PC-3 (cell line): Measurements from ENCODE around the gene SLC23A2. TPM values are rescaled to one million over a fixed set of nuclear protein-coding genes. Genes with fewer than 3 reads are reported as not detected.

Experiments
- ATAC-seq: fragments of 200-7000 bp; cut with Tn5 transposase; 2 replicates; pipeline ENCODE4 v1.9.1; 2020; ENCODE audit warnings: mild to moderate bottlenecking, moderate library complexity
- BruUV-seq: library from RNA; stranded (reverse); fragments of 400-500 nt; replicated peaks from 2 replicates; lab custom pipeline; 2021; lab: Mats Ljungman, UMichigan
- CTCF ChIA-PET: fragments of 300-600 bp; sonication (Branson Sonifier 250); formaldehyde crosslinking; loops from one replicate; lab custom pipeline; 2022; ENCODE audit warnings: antibody characterized with exemption; lab: Charles Lee
- POLR2A ChIA-PET: fragments of 300-600 bp; sonication (Branson Sonifier 250); formaldehyde crosslinking; loops from one replicate; lab custom pipeline; 2022; ENCODE audit warnings: antibody characterized with exemption; ENCODE audit not compliant: unreplicated experiment; lab: Charles Lee
- DNase-seq: peaks from one replicate; pipeline ENCODE4 v3.0.0-alpha.2; 2015
- H2AFZ ChIP-seq: fragments of 300-600 bp; sonication (generic); 2 replicates; pipeline ENCODE4 v1.6.0; 2016; ENCODE audit warnings: antibody characterized with exemption, low read length
- H3F3A ChIP-seq: fragments of 300-600 bp; sonication (generic); one replicate; pipeline ENCODE4 v1.6.0; 2017; ENCODE audit warnings: antibody characterized with exemption, low read length, control low read depth, mild to moderate bottlenecking; ENCODE audit not compliant: unreplicated experiment
- H3K27ac ChIP-seq: fragments of 300-600 bp; sonication (generic); 2 replicates; pipeline ENCODE4 v1.5.1; 2016; ENCODE audit warnings: mild to moderate bottlenecking, low read length
- H3K27me3 ChIP-seq: fragments of 300-600 bp; sonication (generic); 2 replicates; pipeline ENCODE4 v1.6.1; 2016; ENCODE audit warnings: low read length, mixed read lengths
- H3K36me3 ChIP-seq: fragments of 300-600 bp; sonication (generic); 2 replicates; pipeline ENCODE4 v1.6.1; 2016; ENCODE audit warnings: low read depth, mixed run types, low read length, mixed read lengths
- H3K4me1 ChIP-seq: fragments of 300-600 bp; sonication (generic); 2 replicates; pipeline ENCODE4 v1.5.1; 2016; ENCODE audit warnings: low read length; ENCODE audit not compliant: insufficient read depth
- H3K4me2 ChIP-seq: fragments of 300-600 bp; sonication (generic); 2 replicates; pipeline ENCODE4 v1.6.0; 2016; ENCODE audit warnings: low read length
- H3K4me3 ChIP-seq: fragments of 300-600 bp; sonication (generic); 2 replicates; pipeline ENCODE4 v1.5.1; 2016; ENCODE audit warnings: mild to moderate bottlenecking, low read length, mixed read lengths
- H3K79me2 ChIP-seq: fragments of 300-600 bp; sonication (generic); 2 replicates; pipeline ENCODE4 v1.6.1; 2017; ENCODE audit warnings: low read length, mixed read lengths
- H3K9ac ChIP-seq: fragments of 300-600 bp; sonication (generic); 2 replicates; pipeline ENCODE4 v1.6.0; 2016; ENCODE audit warnings: mild to moderate bottlenecking, low read length
- H3K9me2 ChIP-seq: fragments of 300-600 bp; sonication (generic); replicated peaks from 2 replicates; pipeline ENCODE4 v1.6.1; 2016; ENCODE audit warnings: mixed run types, low read length, mixed read lengths
- H3K9me3 ChIP-seq: fragments of 300-600 bp; sonication (generic); 2 replicates; pipeline ENCODE4 v1.6.1; 2016; ENCODE audit warnings: low read length, mixed read lengths
- H4K20me1 ChIP-seq: fragments of 300-600 bp; sonication (generic); 2 replicates; pipeline ENCODE4 v1.6.1; 2016; ENCODE audit warnings: low read length, mixed read lengths
- CTCF ChIP-seq: fragments of 300-600 bp; sonication (generic); conservative IDR thresholded peaks from 2 replicates; pipeline ENCODE4 v1.5.1; 2017; ENCODE audit warnings: antibody characterized with exemption, low read depth, mild to moderate bottlenecking, low read length
- EZH2 ChIP-seq: fragments of 300-600 bp; sonication (generic); IDR thresholded peaks from one replicate; pipeline ENCODE4 v1.6.1; 2017; ENCODE audit warnings: antibody characterized with exemption, mild to moderate bottlenecking, low read length; ENCODE audit not compliant: unreplicated experiment
- EZH2phosphoT487 ChIP-seq: fragments of 300-600 bp; sonication (generic); IDR thresholded peaks from 2 replicates; pipeline ENCODE4 v1.6.1; 2018; ENCODE audit warnings: mild to moderate bottlenecking, antibody characterized with exemption, low read length, borderline replicate concordance
- intact Hi-C: fragments of 100-400 bp; cut with micrococcal nuclease; formaldehyde crosslinking; loops from 2 replicates; pipeline ENCODE4 v1.9.0; 2023
- total RNA-seq: library from RNA; depleted of rRNA; stranded (reverse); fragments of >200 nt; gene quantifications from 2 replicates; pipeline ENCODE4 v1.2.3, GENCODE V29; 2014

SLC23A2 gene
- total RNA-seq, 1 experiment from 2014 or later = 18.3 TPM

- peaks cover 2% of the 10 kb centered on the region for H3F3A ChIP-seq
- TF ChIP-seq EZH2 = no peak
- no peak for TF ChIP-seq CTCF
- no peak for TF ChIP-seq EZH2phosphoT487
- no peak overlapping the region for H3K9ac ChIP-seq
- no peak for DNase-seq
- no peaks in the 10 kb centered on the region for H3K27me3 ChIP-seq
- CTCF ChIA-PET = no interaction called here
- intact Hi-C loops = no loop called here
- H3K4me1 ChIP-seq = peaks cover 12% of the 10 kb centered on the region
- H3K9me2 ChIP-seq = no peaks in the 10 kb centered on the region
- no TSS peak for BruUV-seq
- H3K4me2 ChIP-seq = no peak overlapping the region
- no peak overlapping the region for H3K27ac ChIP-seq
- H3K79me2 ChIP-seq = no peaks in the 10 kb centered on the region
- H4K20me1 ChIP-seq = no peaks in the 10 kb centered on the region
- ATAC-seq = no peak
- no peaks in the 10 kb centered on the region for H3K36me3 ChIP-seq
- H3K9me3 ChIP-seq = no peaks in the 10 kb centered on the region
- H3K4me3 ChIP-seq = no peak overlapping the region
- POLR2A ChIA-PET = no interaction called here
- H2AFZ ChIP-seq = no peak overlapping the region
These were observed 189.6 kb downstream of the SLC23A2 start for GRCh38 chr20:4811661-4812181.

- no peak for DNase-seq
- no peak overlapping the region for H2AFZ ChIP-seq
- H3K36me3 ChIP-seq = no peaks in the 10 kb centered on the region
- H3K9ac ChIP-seq = no peak overlapping the region
- no peaks in the 10 kb centered on the region for H3K9me3 ChIP-seq
- no peak for TF ChIP-seq EZH2
- no peak for TF ChIP-seq EZH2phosphoT487
- TF ChIP-seq CTCF = no peak
- H3K9me2 ChIP-seq = no peaks in the 10 kb centered on the region
- H3K27me3 ChIP-seq = no peaks in the 10 kb centered on the region
- peaks cover 10% of the 10 kb centered on the region for H3K4me1 ChIP-seq
- BruUV-seq = no TSS peak
- H3K27ac ChIP-seq = no peak overlapping the region
- no peaks in the 10 kb centered on the region for H3F3A ChIP-seq
- no peak overlapping the region for H3K4me3 ChIP-seq
- H3K79me2 ChIP-seq = no peaks in the 10 kb centered on the region
- no peak for ATAC-seq
- POLR2A ChIA-PET = no interaction called here
- no peaks in the 10 kb centered on the region for H4K20me1 ChIP-seq
- intact Hi-C loops = no loop called here
- CTCF ChIA-PET = no interaction called here
- H3K4me2 ChIP-seq = no peak overlapping the region
These were observed 190.1 kb downstream of the SLC23A2 start for GRCh38 chr20:4811257-4811656.

GRCh38 chr20:4810426-4811019, 190.8 kb downstream of the SLC23A2 start:
- Histone ChIP-seq H3K4me1 (peaks cover 10% of the 10 kb centered on the region), H3K9ac (no peak overlapping the region), H3F3A (no peaks in the 10 kb centered on the region), H3K9me3 (no peaks in the 10 kb centered on the region), H3K79me2 (no peaks in the 10 kb centered on the region), H3K9me2 (no peaks in the 10 kb centered on the region), H3K4me3 (no peak overlapping the region), H3K27ac (no peak overlapping the region), H4K20me1 (no peaks in the 10 kb centered on the region), H2AFZ (no peak overlapping the region), H3K27me3 (no peaks in the 10 kb centered on the region), H3K4me2 (no peak overlapping the region), H3K36me3 (no peaks in the 10 kb centered on the region)
- ChIA-PET CTCF (no interaction called here), POLR2A (no interaction called here)
- DNase-seq (no peak), ATAC-seq (no peak)
- TF ChIP-seq CTCF (no peak), EZH2phosphoT487 (no peak), EZH2 (no peak)
- BruUV-seq = no TSS peak
- intact Hi-C loops = no loop called here
